Activated effector memory CD4-positive, alpha-beta T cell treated with Interleukin-2 at 50 U/mL for 16 hours (primary cell): ENCODE data around the gene DOP1B.
"Not testable (repeated sequence)": the region's sequence is repeated elsewhere in the genome, so short reads cannot be mapped to it uniquely, and the experiment has no call there.

Experiments used
- DNase-seq: peaks from one replicate; pipeline ENCODE4 v3.0.0-alpha.2; 2020

DOP1B gene

GRCh38 chr21:36174780-36175179, 18.2 kb downstream of the DOP1B start:
- no peak for DNase-seq

GRCh38 chr21:36175771-36176565, 19.3 kb downstream of the DOP1B start:
- DNase-seq: no peak

GRCh38 chr21:36178349-36178748, 21.7 kb downstream of the DOP1B start:
- DNase-seq: no peak

DNA sequence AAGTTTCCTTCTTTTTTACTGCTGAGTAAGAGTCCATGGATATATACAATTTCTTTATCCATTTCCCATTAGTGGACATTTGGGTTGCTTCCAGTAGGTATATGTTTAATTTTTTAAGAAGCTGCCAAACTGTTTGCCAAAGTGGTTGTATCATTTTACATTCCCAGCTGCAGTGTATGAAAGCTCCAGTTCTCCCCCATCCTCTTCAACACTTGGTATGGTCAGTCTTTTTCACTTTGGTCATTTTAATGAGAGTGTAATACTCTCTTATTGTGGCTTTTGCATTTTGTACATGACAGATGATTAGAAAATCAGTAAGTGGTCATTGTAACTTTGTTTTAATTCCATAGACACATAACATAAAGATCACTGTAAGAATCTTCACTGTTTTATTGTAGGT, 22.5 kb downstream of the DOP1B start:
- no peak for DNase-seq

GRCh38 chr21:36180963-36181362, 24.3 kb downstream of the DOP1B start:
- no peak for DNase-seq

DNA sequence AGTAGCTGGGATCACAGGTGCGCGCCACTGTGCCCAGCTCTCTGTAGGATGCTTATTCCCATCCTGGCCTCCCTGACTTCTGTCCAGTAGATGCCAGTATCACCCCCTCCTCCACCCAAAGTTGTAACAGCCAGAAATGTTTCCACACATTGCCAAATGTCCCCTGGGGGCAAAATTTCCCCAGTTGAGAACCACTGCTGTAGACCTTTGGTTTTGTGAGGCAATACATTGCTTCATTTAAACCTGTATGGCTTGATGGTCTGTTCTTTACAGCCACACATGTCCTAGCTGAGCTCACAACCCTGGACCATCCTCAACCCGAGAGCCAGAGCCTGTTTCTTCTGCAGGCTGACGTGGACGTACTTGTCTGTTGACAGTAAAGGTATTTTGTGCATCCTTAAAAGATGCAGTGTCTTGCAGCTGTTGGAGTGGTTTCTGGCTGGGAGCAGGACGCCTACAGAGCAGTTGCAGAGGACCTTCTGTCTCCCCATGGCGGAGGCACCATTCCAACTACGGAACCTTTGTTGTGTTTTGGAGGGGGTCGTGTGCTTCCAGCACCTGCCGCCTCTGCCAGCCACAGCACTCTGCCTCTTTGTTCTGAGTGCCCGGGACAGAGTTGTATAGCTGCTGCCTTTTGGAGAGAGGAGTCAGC, 26.6 kb downstream of the DOP1B start:
- no peak for DNase-seq

DNA sequence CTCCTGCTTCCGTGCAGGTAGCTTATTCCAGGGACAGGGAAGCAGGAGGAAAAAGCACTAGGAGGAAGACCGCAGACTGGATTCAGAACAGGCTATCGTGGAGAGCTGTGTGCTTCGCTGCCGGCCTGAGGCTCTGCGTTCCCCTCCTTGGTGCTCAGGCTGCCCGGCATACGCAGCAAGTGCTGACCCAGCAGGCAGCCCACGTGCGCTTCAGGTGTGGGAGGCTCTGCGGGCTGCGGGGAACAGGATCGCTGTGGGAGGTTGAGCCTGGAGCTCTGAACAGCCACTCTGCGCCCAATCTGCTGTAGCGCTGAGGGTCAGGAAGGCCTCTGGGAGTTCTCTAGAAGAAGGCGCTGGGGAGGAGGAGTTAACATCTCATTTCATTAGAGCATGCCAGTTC, 27.9 kb downstream of the DOP1B start:
- no peak for DNase-seq

GRCh38 chr21:36185523-36185922, 28.9 kb downstream of the DOP1B start:
- no peak for DNase-seq

GRCh38 chr21:36186081-36186480, 29.5 kb downstream of the DOP1B start:
- DNase-seq: no peak

DNA sequence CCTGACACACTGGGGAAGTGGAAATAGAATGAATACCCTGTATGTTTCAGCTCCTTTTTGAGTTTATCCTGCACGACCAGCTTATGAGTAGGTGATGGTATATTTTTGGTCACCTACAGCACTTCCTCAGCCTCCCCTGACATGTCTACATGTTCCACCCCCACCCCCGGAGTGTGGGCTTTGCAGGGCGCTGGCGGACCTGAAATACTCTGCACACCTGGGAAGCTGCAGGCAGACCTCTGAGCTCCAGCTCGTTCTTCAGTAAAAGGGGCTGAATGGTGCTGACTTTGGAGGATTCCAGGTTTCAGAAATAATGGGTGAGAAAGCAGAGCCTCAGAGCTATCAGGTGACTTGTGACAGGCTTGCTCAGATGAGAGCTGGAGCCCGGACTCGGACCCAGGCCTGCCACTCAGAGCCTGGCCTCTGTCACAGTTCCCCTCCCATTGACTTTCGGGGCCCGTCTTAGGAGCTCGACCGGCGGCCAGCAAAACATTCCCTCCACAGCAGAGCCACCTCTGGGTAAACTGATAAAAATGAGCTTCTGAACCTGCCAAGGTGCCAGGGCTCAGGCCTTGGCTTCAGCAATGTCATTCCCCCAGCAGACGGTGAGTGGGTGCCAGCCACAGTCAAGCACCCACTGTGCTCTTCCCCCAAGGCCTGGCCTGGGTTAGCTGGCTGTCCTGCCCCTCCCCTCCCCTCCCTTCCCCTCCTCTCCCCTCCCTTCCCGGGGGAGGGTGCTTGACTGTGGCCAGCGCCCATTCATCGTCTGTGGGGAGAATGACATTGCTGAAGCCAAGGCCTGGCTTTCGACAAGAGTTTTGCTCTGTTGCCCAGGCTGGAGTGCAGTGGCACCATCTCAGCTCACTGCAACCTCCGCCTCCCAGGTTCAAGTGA, 30.1 kb downstream of the DOP1B start:
- DNase-seq: no peak

GRCh38 chr21:36188081-36188681, 31.6 kb downstream of the DOP1B start:
- no peak for DNase-seq

DNA sequence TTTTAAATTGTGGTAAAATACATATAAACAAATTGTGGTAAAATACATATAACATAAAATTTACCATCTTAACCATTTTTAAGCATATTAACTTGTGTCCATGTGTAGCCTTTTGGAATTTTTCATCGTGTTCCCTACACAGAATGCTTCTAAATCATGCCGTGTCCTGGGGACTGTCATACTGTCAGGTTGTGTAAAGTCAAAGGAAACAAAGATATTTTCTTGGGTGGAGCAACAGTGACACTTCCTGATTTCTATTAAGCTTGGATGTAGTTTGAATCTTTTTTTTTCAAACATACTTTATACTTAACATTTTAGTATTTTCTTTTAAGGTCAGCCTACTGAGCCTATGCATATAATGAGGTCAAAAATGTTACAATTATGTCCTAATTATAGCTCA, 32.3 kb downstream of the DOP1B start:
- DNase-seq: no peak

DNA sequence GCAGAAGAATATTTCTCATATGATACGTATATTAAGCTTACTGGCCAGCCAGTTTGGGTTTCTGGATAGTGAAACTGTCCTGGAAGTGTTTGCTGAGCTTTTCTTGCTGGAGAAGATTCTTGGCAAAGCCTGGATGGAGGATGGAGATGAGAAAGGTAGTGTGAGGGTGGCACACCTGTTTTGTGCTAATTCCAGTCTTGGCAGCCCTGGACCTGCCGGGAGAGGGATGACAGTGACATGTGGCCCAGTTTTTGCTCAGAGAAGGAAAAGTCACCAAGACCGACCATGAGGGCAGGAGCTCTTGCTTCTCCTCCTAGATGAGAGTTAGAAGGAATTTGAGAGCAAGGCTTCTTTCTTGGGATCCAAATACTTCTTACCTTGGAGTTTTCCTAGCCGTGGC, 34.1 kb downstream of the DOP1B start:
- DNase-seq: no peak

DNA sequence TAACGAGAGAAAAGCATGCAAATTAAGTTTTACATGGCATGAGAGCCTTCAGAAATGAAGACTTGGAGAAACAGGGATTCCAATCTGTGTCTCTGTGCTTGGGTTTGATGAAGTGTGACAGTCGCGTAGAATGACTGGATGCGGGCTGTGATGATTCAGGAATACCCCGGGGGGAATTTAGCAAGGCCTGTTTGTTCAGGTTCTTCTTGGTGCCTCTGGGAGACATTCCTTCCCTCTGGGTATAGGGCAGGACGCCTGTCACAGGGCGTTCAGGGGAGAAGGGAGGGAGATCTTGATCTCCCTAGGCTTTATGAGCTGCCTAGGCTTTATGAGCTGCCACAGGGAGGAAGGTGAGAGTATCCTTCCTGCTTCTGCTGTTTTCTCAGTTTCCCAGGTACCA, 36.6 kb downstream of the DOP1B start:
- no peak for DNase-seq

- DNase-seq: no peak
Measured at GRCh38 chr21:36194024-36194423, 37.4 kb downstream of the DOP1B start.

GRCh38 chr21:36195613-36196012, 39.0 kb downstream of the DOP1B start:
- DNase-seq: no peak

- no peak for DNase-seq
Measured at GRCh38 chr21:36199021-36199420, 42.4 kb downstream of the DOP1B start.

DNA sequence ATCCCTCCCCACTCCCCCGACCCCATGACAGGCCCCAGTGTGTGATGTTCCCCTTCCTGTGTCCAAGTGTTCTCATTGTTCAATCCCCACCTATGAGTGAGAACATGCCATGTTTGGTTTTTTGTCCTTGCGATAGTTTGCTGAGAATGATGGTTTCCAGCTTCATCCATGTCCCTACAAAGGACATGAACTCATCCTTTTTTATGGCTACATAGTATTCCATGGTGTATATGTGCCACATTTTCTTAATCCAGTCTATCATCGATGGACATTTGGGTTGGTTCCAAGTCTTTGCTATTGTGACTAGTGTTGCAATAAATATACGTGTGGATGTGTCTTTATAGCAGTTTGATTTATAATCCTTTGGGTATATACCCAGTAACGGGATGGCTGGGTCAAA, 43.0 kb downstream of the DOP1B start:
- not testable (repeated sequence) for DNase-seq

GRCh38 chr21:36200081-36200561, 43.5 kb downstream of the DOP1B start:
- no peak for DNase-seq

GRCh38 chr21:36202726-36203602, 46.3 kb downstream of the DOP1B start:
- DNase-seq: no peak

GRCh38 chr21:36203603-36203889, 46.9 kb downstream of the DOP1B start:
- no peak for DNase-seq

DNA sequence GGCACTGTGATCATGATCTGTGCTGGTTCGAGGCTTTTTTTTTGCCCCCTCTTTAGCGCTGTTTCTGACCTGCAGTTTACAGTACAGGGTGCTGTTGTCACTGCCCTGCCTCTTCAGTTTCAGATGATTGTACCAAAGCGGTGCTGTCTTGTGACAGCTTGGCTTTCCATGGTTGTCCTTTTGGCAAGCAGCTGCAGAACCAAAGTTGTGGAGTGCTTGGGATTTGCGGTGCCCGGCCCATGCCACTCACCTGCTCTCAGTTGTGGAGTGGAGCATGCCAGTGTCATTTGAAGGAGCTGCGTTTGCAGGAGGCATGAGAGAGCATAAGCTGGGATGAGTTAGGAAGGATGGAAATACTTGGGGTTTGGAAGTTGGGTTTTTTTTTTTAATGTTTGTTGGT, 48.4 kb downstream of the DOP1B start:
- DNase-seq: no peak
